ENCODE measurements around the gene COX8A.

COX8A gene

DNA sequence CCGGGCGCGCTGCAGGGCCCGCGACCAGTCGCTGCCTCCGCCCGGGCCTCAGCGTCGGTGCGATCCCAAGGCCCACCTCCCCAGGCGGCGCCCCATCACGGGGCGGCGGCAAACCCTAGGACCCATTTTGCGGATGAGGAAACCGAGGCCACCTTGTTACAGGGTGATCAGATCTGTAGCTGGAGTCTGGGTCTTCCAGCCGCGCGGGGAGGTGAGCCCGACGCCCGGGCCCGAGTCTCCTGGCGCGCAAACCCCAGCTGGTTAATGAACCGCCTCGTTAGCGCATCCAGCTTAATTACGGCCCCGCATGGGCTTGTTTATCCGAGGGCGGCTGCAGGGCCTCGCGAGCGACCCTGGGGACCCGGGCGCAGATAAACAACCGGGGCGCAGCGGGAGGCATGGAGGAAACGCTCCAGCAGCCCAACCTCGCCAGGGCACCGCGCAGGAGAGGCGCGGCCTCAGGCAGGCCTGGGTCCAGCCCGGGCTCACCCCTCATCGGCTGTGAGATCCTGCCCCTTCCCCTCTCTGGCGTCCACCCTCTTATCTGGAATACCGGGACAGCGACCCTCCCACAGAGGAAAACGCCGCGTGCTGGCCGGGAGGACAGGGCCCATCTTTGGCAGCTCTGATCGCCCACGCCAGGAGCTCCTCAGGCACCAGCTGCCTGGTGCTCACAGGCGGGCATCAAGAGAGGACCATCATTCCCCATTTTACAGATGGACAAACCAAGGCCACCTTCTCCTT is 26.5 kb downstream of the COX8A start:
- CTCF ChIA-PET: interaction anchor here (0.6 to 6.8 kb wide), 30 partner anchors 8 to 306 kb away, joined by 3 to 130 read pairs (median 4); partner anchors contain the start of genes COX8A and FERMT3
- Histone ChIP-seq H3K36me3 (ENCODE audit: control insufficient read depth in 4 of 4, insufficient read depth in 4 of 4, low read length in 3 of 4) (peaks cover 5 to 30% (median 21%) of the 10 kb centered on the region in 4 experiments), H3K27me3 (replicated peaks in 2 of 5; ENCODE audit: control insufficient read depth in 4 of 5, insufficient read depth in 5 of 5, low read length in 4 of 5) (peaks cover 0 to 68% (median 5%) of the 10 kb centered on the region in 5 experiments), H3K9me3 (ENCODE audit: control extremely low read depth in 1 of 5, control insufficient read depth in 4 of 5, insufficient read depth in 2 of 5, low read depth in 1 of 5, low read length in 4 of 5) (no peaks in the 10 kb centered on the region), H3K27ac (ENCODE audit: insufficient read depth in 1 of 2, low read depth in 1 of 2, low read length in 2 of 2, poor library complexity in 1 of 2, severe bottlenecking in 2 of 2) (no peak overlapping the region), H3K4me3 (ENCODE audit: control insufficient read depth in 1 of 7, extremely low read depth in 1 of 7, insufficient read depth in 4 of 7, low read depth in 2 of 7, low read length in 6 of 7) (peak overlapping the region in 3 of 7 experiments; percentile 40 to 61 (median 42)), H3K4me1 (ENCODE audit: control extremely low read depth in 1 of 4, control insufficient read depth in 4 of 4, insufficient read depth in 4 of 4, low read length in 3 of 4) (peaks cover 0 to 53% (median 39%) of the 10 kb centered on the region in 4 experiments)
- DNase-seq: no peak
- 18% methylated on average over 45 of the region's 60 CpGs for WGBS (ENCODE audit: insufficient coverage)
- POLR2A ChIA-PET: interaction anchor here (0.6 to 1.4 kb wide), 5 partner anchors 10 to 149 kb away, joined by 3 to 6 read pairs (median 4); no protein-coding TSS in a partner anchor

DNA sequence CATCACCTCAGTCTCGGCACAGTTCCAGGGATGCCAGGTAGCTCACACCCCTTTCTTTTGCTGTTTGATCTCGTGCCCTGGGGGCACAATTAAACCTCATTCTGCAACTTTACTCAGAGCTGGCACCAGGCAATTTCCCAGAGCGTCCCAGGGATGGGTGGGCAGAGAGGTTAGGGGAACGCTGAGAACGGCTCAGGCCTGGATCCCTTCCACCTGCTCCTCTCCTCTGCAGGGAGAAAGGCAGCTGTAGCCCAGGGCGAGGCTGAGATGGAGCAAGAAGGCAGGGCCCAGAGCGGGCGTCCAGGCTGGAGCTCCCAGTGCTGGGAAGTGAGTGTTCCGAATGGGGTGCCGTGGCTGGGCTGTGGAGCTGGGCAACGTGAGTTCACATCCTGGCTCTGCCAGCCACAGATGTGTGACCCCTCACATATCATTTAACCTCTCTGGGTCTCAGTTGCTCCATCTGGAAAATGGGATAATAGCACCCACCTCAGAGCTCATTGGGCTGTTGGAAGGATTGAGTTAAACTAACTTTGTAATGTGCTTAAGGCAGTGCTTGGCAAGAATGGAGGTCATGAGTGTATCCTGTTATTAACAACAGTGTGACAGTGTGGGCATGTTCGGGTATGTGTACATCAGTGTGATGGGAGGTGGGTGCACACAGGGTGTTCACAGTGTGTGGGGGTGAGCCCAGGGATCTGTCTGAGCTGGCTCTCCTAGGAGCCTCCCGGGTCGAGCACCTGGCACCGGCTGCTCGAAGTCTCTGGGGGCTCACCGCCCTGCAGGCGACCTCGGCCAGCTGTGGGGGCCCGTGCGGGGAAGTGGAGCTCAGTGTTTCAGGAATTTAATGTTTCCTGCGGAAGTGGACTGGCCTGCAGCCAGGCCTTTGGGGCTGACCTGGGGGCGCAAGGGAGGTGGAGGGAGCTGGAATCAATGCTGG is 27.3 kb downstream of the COX8A start:
- peak overlapping the region in 2 of 7 experiments; percentile 4 to 28 for H3K4me3 ChIP-seq (ENCODE audit: control insufficient read depth in 1 of 7, extremely low read depth in 1 of 7, insufficient read depth in 4 of 7, low read depth in 2 of 7, low read length in 6 of 7)
- H3K27ac ChIP-seq (ENCODE audit: insufficient read depth in 1 of 2, low read depth in 1 of 2, low read length in 2 of 2, poor library complexity in 1 of 2, severe bottlenecking in 2 of 2): no peak overlapping the region
- WGBS (ENCODE audit: insufficient coverage): 34% methylated on average over 20 of the region's 23 CpGs
- peaks cover 3 to 22% (median 14%) of the 10 kb centered on the region in 4 experiments for H3K36me3 ChIP-seq (ENCODE audit: control insufficient read depth in 4 of 4, insufficient read depth in 4 of 4, low read length in 3 of 4)
- DNase-seq: peak; percentile 52 to 84 (median 81)
- no peaks in the 10 kb centered on the region for H3K9me3 ChIP-seq (ENCODE audit: control extremely low read depth in 1 of 5, control insufficient read depth in 4 of 5, insufficient read depth in 2 of 5, low read depth in 1 of 5, low read length in 4 of 5)
- ChIA-PET POLR2A (interaction anchor here (0.7 to 1.3 kb wide), 3 partner anchors 35 to 147 kb away, joined by 4 to 6 read pairs (median 4); no protein-coding TSS in a partner anchor), CTCF (interaction anchor here (0.7 to 6.8 kb wide), 29 partner anchors 8 to 204 kb away, joined by 3 to 130 read pairs (median 4); partner anchors contain the start of genes COX8A and FERMT3)
- H3K4me1 ChIP-seq (ENCODE audit: control extremely low read depth in 1 of 4, control insufficient read depth in 4 of 4, insufficient read depth in 4 of 4, low read length in 3 of 4): peaks cover 0 to 54% (median 40%) of the 10 kb centered on the region in 4 experiments
- H3K27me3 ChIP-seq (replicated peaks in 2 of 5; ENCODE audit: control insufficient read depth in 4 of 5, insufficient read depth in 5 of 5, low read length in 4 of 5): peaks cover 0 to 77% (median 9%) of the 10 kb centered on the region in 5 experiments

DNA sequence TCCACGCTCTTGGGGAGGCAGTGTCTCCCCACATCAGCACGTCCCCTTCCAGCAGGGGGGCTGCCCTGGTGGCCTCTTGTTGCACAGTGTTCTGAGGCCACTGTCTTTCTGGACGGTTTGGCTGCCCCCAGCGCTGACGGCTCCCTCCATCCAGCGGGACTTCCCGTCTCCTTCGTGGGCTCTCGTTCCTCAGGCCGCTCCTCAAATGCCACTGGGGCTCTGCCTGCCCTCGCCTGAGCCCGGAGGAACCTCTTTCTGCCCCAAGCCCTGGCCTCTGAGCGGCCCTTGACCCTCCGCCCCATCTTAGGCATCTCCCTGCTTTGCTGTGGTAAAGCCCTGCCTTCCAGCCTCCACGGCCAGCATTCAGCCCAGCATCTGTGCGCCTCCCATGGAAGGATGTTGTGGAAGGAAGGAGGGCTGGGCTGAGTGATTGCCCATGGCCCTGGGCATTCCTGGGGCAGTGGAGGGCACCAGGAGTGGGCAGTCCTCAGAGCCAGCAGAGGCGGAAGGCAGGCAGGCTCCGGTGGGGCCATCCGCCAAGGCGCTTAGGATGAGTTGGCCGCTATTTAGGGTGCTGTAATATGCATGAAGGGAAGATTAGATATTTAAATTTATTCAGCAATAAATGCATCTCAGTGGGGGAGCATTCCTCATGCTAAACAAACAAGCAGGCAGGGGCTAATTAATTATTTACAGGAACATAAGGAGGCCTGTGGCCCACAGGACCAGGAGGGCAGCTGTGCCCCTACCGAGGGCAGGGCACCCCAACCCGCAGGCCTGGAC is 29.6 kb downstream of the COX8A start:
- peaks cover 0 to 1% (median 0%) of the 10 kb centered on the region in 4 experiments for H3K36me3 ChIP-seq (ENCODE audit: control insufficient read depth in 4 of 4, insufficient read depth in 4 of 4, low read length in 3 of 4)
- no peak overlapping the region for H3K27ac ChIP-seq (ENCODE audit: insufficient read depth in 1 of 2, low read depth in 1 of 2, low read length in 2 of 2, poor library complexity in 1 of 2, severe bottlenecking in 2 of 2)
- peaks cover 0 to 56% (median 46%) of the 10 kb centered on the region in 4 experiments for H3K4me1 ChIP-seq (ENCODE audit: control extremely low read depth in 1 of 4, control insufficient read depth in 4 of 4, insufficient read depth in 4 of 4, low read length in 3 of 4)
- POLR2A ChIA-PET: no interaction called here
- 45% methylated on average over 17 of the region's 23 CpGs for WGBS (ENCODE audit: insufficient coverage)
- H3K27me3 ChIP-seq (replicated peaks in 2 of 5; ENCODE audit: control insufficient read depth in 4 of 5, insufficient read depth in 5 of 5, low read length in 4 of 5): peaks cover 0 to 87% (median 10%) of the 10 kb centered on the region in 5 experiments
- H3K4me3 ChIP-seq (ENCODE audit: control insufficient read depth in 1 of 7, extremely low read depth in 1 of 7, insufficient read depth in 4 of 7, low read depth in 2 of 7, low read length in 6 of 7): no peak overlapping the region
- CTCF ChIA-PET: interaction anchor here (0.8 to 6.8 kb wide), 3 partner anchors 128 to 146 kb away, joined by 3 to 130 read pairs (median 5); no protein-coding TSS in a partner anchor
- DNase-seq: peak in 2 of 3 donors; percentile 34 to 41
- no peaks in the 10 kb centered on the region for H3K9me3 ChIP-seq (ENCODE audit: control extremely low read depth in 1 of 5, control insufficient read depth in 4 of 5, insufficient read depth in 2 of 5, low read depth in 1 of 5, low read length in 4 of 5)

DNA sequence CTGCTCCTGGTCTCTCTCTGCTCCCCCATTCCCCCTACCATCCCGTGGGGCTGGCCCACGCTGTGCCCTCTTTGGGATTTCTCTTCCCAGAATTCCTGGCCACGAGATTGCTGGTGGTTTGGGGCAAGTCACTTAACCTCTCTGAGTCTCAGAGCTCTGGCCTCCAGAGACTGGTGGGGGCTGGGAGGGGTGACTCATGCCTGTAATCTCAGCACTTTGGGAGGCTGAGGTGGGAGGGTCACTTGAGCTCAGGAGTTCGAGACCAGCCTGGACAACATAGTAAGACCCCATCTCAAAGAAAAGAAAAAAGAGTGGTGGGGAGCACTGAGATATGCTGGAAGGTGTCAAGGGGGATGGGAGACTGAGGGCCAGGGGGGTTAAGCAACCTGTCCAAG is 30.2 kb downstream of the COX8A start:
- peaks cover 0 to 87% (median 13%) of the 10 kb centered on the region in 5 experiments for H3K27me3 ChIP-seq (replicated peaks in 2 of 5; ENCODE audit: control insufficient read depth in 4 of 5, insufficient read depth in 5 of 5, low read length in 4 of 5)
- DNase-seq: no peak
- H3K27ac ChIP-seq (ENCODE audit: insufficient read depth in 1 of 2, low read depth in 1 of 2, low read length in 2 of 2, poor library complexity in 1 of 2, severe bottlenecking in 2 of 2): no peak overlapping the region
- H3K36me3 ChIP-seq (ENCODE audit: control insufficient read depth in 4 of 4, insufficient read depth in 4 of 4, low read length in 3 of 4): no peaks in the 10 kb centered on the region
- CTCF ChIA-PET: interaction anchor here (1.2 kb wide), 1 partner anchor 79 kb away, joined by 3 read pairs; no protein-coding TSS in a partner anchor
- no peaks in the 10 kb centered on the region for H3K9me3 ChIP-seq (ENCODE audit: control extremely low read depth in 1 of 5, control insufficient read depth in 4 of 5, insufficient read depth in 2 of 5, low read depth in 1 of 5, low read length in 4 of 5)
- H3K4me3 ChIP-seq (ENCODE audit: control insufficient read depth in 1 of 7, extremely low read depth in 1 of 7, insufficient read depth in 4 of 7, low read depth in 2 of 7, low read length in 6 of 7): no peak overlapping the region
- POLR2A ChIA-PET: no interaction called here
- peaks cover 0 to 50% (median 43%) of the 10 kb centered on the region in 4 experiments for H3K4me1 ChIP-seq (ENCODE audit: control extremely low read depth in 1 of 4, control insufficient read depth in 4 of 4, insufficient read depth in 4 of 4, low read length in 3 of 4)
- WGBS (ENCODE audit: insufficient coverage): 100% methylated on average over 1 of the region's 4 CpGs

DNA sequence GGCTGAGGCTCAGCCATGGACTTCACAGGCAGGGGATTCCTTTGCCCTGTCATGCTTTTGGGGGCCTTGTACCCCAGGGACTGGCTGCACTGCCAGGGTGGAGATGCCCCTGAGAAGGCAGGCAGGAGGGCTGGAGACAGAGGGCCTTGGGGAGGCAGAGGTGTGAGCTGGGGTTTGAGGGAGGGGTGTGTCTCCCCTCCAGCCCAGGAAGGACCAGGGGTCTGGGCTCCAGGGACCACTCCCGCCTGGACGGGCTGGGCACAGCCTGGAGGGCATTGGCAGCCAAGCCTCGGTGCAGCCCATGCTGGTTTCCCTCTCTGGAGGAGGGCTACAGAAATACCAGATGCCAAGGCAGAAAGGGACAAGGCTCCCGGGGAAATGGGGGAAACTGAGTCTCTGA is 31.3 kb downstream of the COX8A start:
- Histone ChIP-seq H3K27me3 (replicated peaks in 2 of 5; ENCODE audit: control insufficient read depth in 4 of 5, insufficient read depth in 5 of 5, low read length in 4 of 5) (peaks cover 0 to 80% (median 13%) of the 10 kb centered on the region in 5 experiments), H3K36me3 (ENCODE audit: control insufficient read depth in 4 of 4, insufficient read depth in 4 of 4, low read length in 3 of 4) (no peaks in the 10 kb centered on the region), H3K4me3 (ENCODE audit: control insufficient read depth in 1 of 7, extremely low read depth in 1 of 7, insufficient read depth in 4 of 7, low read depth in 2 of 7, low read length in 6 of 7) (no peak overlapping the region), H3K9me3 (ENCODE audit: control extremely low read depth in 1 of 5, control insufficient read depth in 4 of 5, insufficient read depth in 2 of 5, low read depth in 1 of 5, low read length in 4 of 5) (peaks cover 0 to 7% (median under 1%) of the 10 kb centered on the region in 5 experiments), H3K4me1 (ENCODE audit: control extremely low read depth in 1 of 4, control insufficient read depth in 4 of 4, insufficient read depth in 4 of 4, low read length in 3 of 4) (peaks cover 0 to 41% (median 34%) of the 10 kb centered on the region in 4 experiments), H3K27ac (ENCODE audit: insufficient read depth in 1 of 2, low read depth in 1 of 2, low read length in 2 of 2, poor library complexity in 1 of 2, severe bottlenecking in 2 of 2) (no peak overlapping the region)
- DNase-seq: no peak
- POLR2A ChIA-PET: no interaction called here
- 90% methylated on average over 4 of the region's 4 CpGs for WGBS (ENCODE audit: insufficient coverage)
- CTCF ChIA-PET: interaction anchor here (1.2 kb wide), 1 partner anchor 78 kb away, joined by 3 read pairs; no protein-coding TSS in a partner anchor

DNA sequence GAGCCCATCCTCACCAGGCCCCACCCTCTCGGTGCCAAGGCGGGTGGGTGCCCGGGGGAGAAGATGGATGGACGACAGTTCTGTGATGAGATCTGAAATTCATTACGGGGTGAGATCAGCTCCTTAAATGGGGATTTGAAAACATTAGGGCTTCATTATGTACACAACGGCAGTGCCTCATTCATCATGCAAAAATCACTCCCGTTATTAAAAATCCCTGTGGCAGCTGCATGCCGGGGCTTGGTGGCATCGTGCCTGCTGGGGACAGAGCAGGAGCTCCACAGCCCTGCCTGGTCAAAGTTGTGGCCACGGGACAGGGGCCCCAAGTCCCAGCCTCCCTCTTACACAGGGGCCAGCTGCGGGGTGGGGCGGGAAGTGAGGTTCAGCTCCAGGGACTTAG is 32.0 kb downstream of the COX8A start:
- H3K4me1 ChIP-seq (ENCODE audit: control extremely low read depth in 1 of 4, control insufficient read depth in 4 of 4, insufficient read depth in 4 of 4, low read length in 3 of 4): peaks cover 0 to 34% (median 28%) of the 10 kb centered on the region in 4 experiments
- peaks cover 0 to 9% (median 5%) of the 10 kb centered on the region in 5 experiments for H3K9me3 ChIP-seq (ENCODE audit: control extremely low read depth in 1 of 5, control insufficient read depth in 4 of 5, insufficient read depth in 2 of 5, low read depth in 1 of 5, low read length in 4 of 5)
- POLR2A ChIA-PET: no interaction called here
- H3K27ac ChIP-seq (ENCODE audit: insufficient read depth in 1 of 2, low read depth in 1 of 2, low read length in 2 of 2, poor library complexity in 1 of 2, severe bottlenecking in 2 of 2): no peak overlapping the region
- peaks cover 0 to 73% (median 13%) of the 10 kb centered on the region in 5 experiments for H3K27me3 ChIP-seq (replicated peaks in 2 of 5; ENCODE audit: control insufficient read depth in 4 of 5, insufficient read depth in 5 of 5, low read length in 4 of 5)
- H3K36me3 ChIP-seq (ENCODE audit: control insufficient read depth in 4 of 4, insufficient read depth in 4 of 4, low read length in 3 of 4): no peaks in the 10 kb centered on the region
- 71% methylated on average over 9 of the region's 12 CpGs for WGBS (ENCODE audit: insufficient coverage)
- no peak for DNase-seq
- CTCF ChIA-PET: interaction anchor here (0.5 to 1.8 kb wide), 5 partner anchors 10 to 141 kb away, joined by 3 to 5 read pairs (median 3); no protein-coding TSS in a partner anchor
- no peak overlapping the region for H3K4me3 ChIP-seq (ENCODE audit: control insufficient read depth in 1 of 7, extremely low read depth in 1 of 7, insufficient read depth in 4 of 7, low read depth in 2 of 7, low read length in 6 of 7)

Data from common myeloid progenitor, CD34-positive (primary cell).